Limb (tissue), 2 donors: Measurements from ENCODE around the gene BRD3OS.
"Not testable (repeated sequence)": the region's sequence is repeated elsewhere in the genome, so short reads cannot be mapped to it uniquely, and the experiment has no call there.

Experiments used
- DNase-seq, 2 donors: peaks; one replicate each; pipeline ENCODE4 v3.0.0-alpha.2; 2016; ENCODE audit errors: extremely low spot score in 2 of 2

BRD3OS gene

GRCh38 chr9:134061688-134062371, 36.5 kb downstream of the BRD3OS start:
- DNase-seq: peak; percentile 32 to 59

- DNase-seq: no peak
These were observed 37.3 kb downstream of the BRD3OS start for GRCh38 chr9:134062461-134063087.

- DNase-seq: peak in 1 of 2 donors; percentile 24
These were observed 37.8 kb downstream of the BRD3OS start for GRCh38 chr9:134063088-134063570.

GRCh38 chr9:134063571-134064450, 38.5 kb downstream of the BRD3OS start:
- no peak for DNase-seq

GRCh38 chr9:134064711-134065110, 39.4 kb downstream of the BRD3OS start:
- no peak for DNase-seq

GRCh38 chr9:134065612-134066419, 40.5 kb downstream of the BRD3OS start:
- no peak for DNase-seq

- DNase-seq: no peak
These were observed 41.2 kb downstream of the BRD3OS start for GRCh38 chr9:134066526-134066912.

GRCh38 chr9:134066913-134067851, 41.9 kb downstream of the BRD3OS start:
- DNase-seq: peak in 1 of 2 donors; percentile 76

- DNase-seq: peak; percentile 91 to 92
These were observed 42.8 kb downstream of the BRD3OS start, which contains the start of gene BRD3 for GRCh38 chr9:134067904-134068743. Gene BRD3, minus strand, starts transcription at chr9:134068026. Its CDS starts 14,549 bp downstream, at chr9:134053477.

GRCh38 chr9:134068744-134069479, 43.6 kb downstream of the BRD3OS start:
- peak in 1 of 2 donors; percentile 28 for DNase-seq

- DNase-seq: no peak
These were observed 44.5 kb downstream of the BRD3OS start for GRCh38 chr9:134069480-134070399.

GRCh38 chr9:134071149-134071548, 45.9 kb downstream of the BRD3OS start:
- DNase-seq: no peak

- DNase-seq: not testable (repeated sequence)
These were observed 47.4 kb downstream of the BRD3OS start for GRCh38 chr9:134072683-134073082.

GRCh38 chr9:134073500-134073899, 48.2 kb downstream of the BRD3OS start:
- no peak for DNase-seq

- not testable (repeated sequence) for DNase-seq
These were observed 50.4 kb downstream of the BRD3OS start for GRCh38 chr9:134075689-134076088.

- no peak for DNase-seq
These were observed 51.4 kb downstream of the BRD3OS start for GRCh38 chr9:134076644-134077043.
